NCI-H69 (cell line): ENCODE results near the gene PRKCE.
"Not testable (repeated sequence)": the region's sequence is repeated elsewhere in the genome, so short reads cannot be mapped to it uniquely, and the experiment has no call there.

Experiments used
- DNase-seq: peaks from one replicate; lab custom pipeline; 2025; lab: John Stamatoyannopoulos, UW

PRKCE gene

GRCh38 chr2:45699032-45699658 lies 47.7 kb downstream of the PRKCE start:
- DNase-seq, result no peak

- no peak for DNase-seq
Measured at GRCh38 chr2:45700407-45701013, 49.0 kb downstream of the PRKCE start.

GRCh38 chr2:45705233-45705632 lies 53.8 kb downstream of the PRKCE start:
- no peak for DNase-seq

GRCh38 chr2:45706033-45706432 lies 54.6 kb downstream of the PRKCE start:
- no peak for DNase-seq

GRCh38 chr2:45707006-45707405 lies 55.5 kb downstream of the PRKCE start:
- peak; percentile 46 for DNase-seq

GRCh38 chr2:45707661-45708060 lies 56.2 kb downstream of the PRKCE start:
- no peak for DNase-seq

GRCh38 chr2:45708501-45708900 lies 57.0 kb downstream of the PRKCE start:
- DNase-seq, result no peak

- no peak for DNase-seq
Measured at GRCh38 chr2:45709137-45709536, 57.7 kb downstream of the PRKCE start.

GRCh38 chr2:45710468-45710867 lies 59.0 kb downstream of the PRKCE start:
- DNase-seq, result no peak

- no peak for DNase-seq
Measured at GRCh38 chr2:45711224-45711623, 59.7 kb downstream of the PRKCE start.

- peak; percentile 39 for DNase-seq
Measured at GRCh38 chr2:45712570-45712969, 61.1 kb downstream of the PRKCE start.

GRCh38 chr2:45713136-45713535 lies 61.7 kb downstream of the PRKCE start:
- peak; percentile 74 for DNase-seq

- no peak for DNase-seq
Measured at GRCh38 chr2:45713591-45713990, 62.1 kb downstream of the PRKCE start.

- DNase-seq, result no peak
Measured at GRCh38 chr2:45714679-45715078, 63.2 kb downstream of the PRKCE start.

GRCh38 chr2:45715601-45716379 lies 64.3 kb downstream of the PRKCE start:
- no peak for DNase-seq

GRCh38 chr2:45716432-45716831 lies 65.0 kb downstream of the PRKCE start:
- DNase-seq, result not testable (repeated sequence)

GRCh38 chr2:45716915-45717314 lies 65.4 kb downstream of the PRKCE start:
- DNase-seq, result no peak

GRCh38 chr2:45720210-45720609 lies 68.7 kb downstream of the PRKCE start:
- DNase-seq, result no peak

- DNase-seq, result no peak
Measured at GRCh38 chr2:45721150-45721549, 69.7 kb downstream of the PRKCE start.

GRCh38 chr2:45722477-45722876 lies 71.0 kb downstream of the PRKCE start:
- no peak for DNase-seq

- no peak for DNase-seq
Measured at GRCh38 chr2:45723857-45724256, 72.4 kb downstream of the PRKCE start.

- DNase-seq, result no peak
Measured at GRCh38 chr2:45724335-45724734, 72.9 kb downstream of the PRKCE start.

GRCh38 chr2:45725731-45726130 lies 74.3 kb downstream of the PRKCE start:
- DNase-seq, result no peak
